Neural cell (in vitro differentiated cells): ENCODE measurements around the gene PDS5A. TPM values are rescaled to one million over a fixed set of nuclear protein-coding genes. Genes with fewer than 3 reads are reported as not detected.

Experiments
- H2AFZ ChIP-seq: fragments of 200-600, 300-800 bp; sonication (generic), shearing (Covaris generic); 2 replicates; pipeline ENCODE4 v1.6.0; 2014; ENCODE audit warnings: low read depth, mild to moderate bottlenecking, antibody characterized with exemption, low read length, moderate library complexity
- H3F3A ChIP-seq: fragments of 200-600 bp; shearing (Covaris generic); 2 replicates; pipeline ENCODE4 v1.6.1; 2016; ENCODE audit warnings: mild to moderate bottlenecking, moderate library complexity, mixed read lengths, antibody characterized with exemption, low read length; ENCODE audit not compliant: insufficient read depth, poor library complexity, severe bottlenecking
- H3K27ac ChIP-seq: fragments of 200-600, 300-800 bp; sonication (generic), shearing (Covaris generic); 2 replicates; pipeline ENCODE4 v1.5.1; 2014; ENCODE audit warnings: mild to moderate bottlenecking, low read length, moderate library complexity
- H3K27me3 ChIP-seq: fragments of 300-800, 200-600 bp; sonication (generic), shearing (Covaris generic); 2 replicates; pipeline ENCODE4 v1.6.0; 2014; ENCODE audit warnings: mild to moderate bottlenecking, low read depth, low read length, moderate library complexity; ENCODE audit not compliant: insufficient read depth
- H3K36me3 ChIP-seq: fragments of 300-800, 200-600 bp; sonication (generic), shearing (Covaris generic); 2 replicates; pipeline ENCODE4 v1.5.1; 2014; ENCODE audit warnings: mild to moderate bottlenecking, antibody characterized with exemption, low read length, moderate library complexity; ENCODE audit not compliant: insufficient read depth
- H3K4me2 ChIP-seq: fragments of 300-800, 200-600 bp; sonication (generic), shearing (Covaris generic); 2 replicates; pipeline ENCODE4 v1.6.0; 2014; ENCODE audit warnings: mild to moderate bottlenecking, low read length
- H3K4me3 ChIP-seq: fragments of 300-800, 200-600 bp; sonication (generic), shearing (Covaris generic); 2 replicates; pipeline ENCODE4 v1.5.1; 2014; ENCODE audit warnings: mild to moderate bottlenecking, low read length, moderate library complexity
- H3K79me2 ChIP-seq: fragments of 200-600 bp; shearing (Covaris generic); replicated peaks from 2 replicates; pipeline ENCODE4 v1.6.0; 2014; ENCODE audit warnings: mild to moderate bottlenecking, low read length, moderate library complexity; ENCODE audit not compliant: insufficient read depth
- H3K9ac ChIP-seq: fragments of 300-800, 200-600 bp; sonication (generic), shearing (Covaris generic); 2 replicates; pipeline ENCODE4 v1.6.1; 2016; ENCODE audit warnings: mild to moderate bottlenecking, low read length, mixed read lengths
- H3K9me2 ChIP-seq: fragments of 200-600 bp; shearing (Covaris generic); 2 replicates; pipeline ENCODE4 v1.6.1; 2016; ENCODE audit warnings: mild to moderate bottlenecking, low read length, mixed read lengths; ENCODE audit not compliant: insufficient read depth
- H3K9me3 ChIP-seq: fragments of 200-600, 300-800 bp; sonication (generic), shearing (Covaris generic); 2 replicates; pipeline ENCODE4 v1.6.1; 2016; ENCODE audit warnings: mild to moderate bottlenecking, mixed run types, low read length, moderate library complexity, mixed read lengths
- H4K20me1 ChIP-seq: fragments of 200-600 bp; shearing (Covaris generic); 2 replicates; pipeline ENCODE4 v1.6.1; 2016; ENCODE audit warnings: mild to moderate bottlenecking, mixed run types; ENCODE audit not compliant: insufficient read depth
- EP300 ChIP-seq: fragments of 450-650 bp; conservative IDR thresholded peaks from 2 replicates; pipeline ENCODE4 v1.6.1; 2014; ENCODE audit warnings: antibody characterized with exemption, mild to moderate bottlenecking, moderate library complexity; ENCODE audit not compliant: poor library complexity, severe bottlenecking
- EZH2 ChIP-seq: fragments of 200-600, 300-800 bp; shearing (Covaris generic), sonication (generic); IDR thresholded peaks from 2 replicates; pipeline ENCODE4 v1.6.1; 2014; ENCODE audit warnings: antibody characterized with exemption, low read length, borderline replicate concordance, mild to moderate bottlenecking; ENCODE audit not compliant: insufficient read depth, poor library complexity, severe bottlenecking
- MXI1 ChIP-seq: fragments of 450-650 bp; conservative IDR thresholded peaks from 2 replicates; pipeline ENCODE4 v1.6.1; 2014; ENCODE audit warnings: antibody characterized with exemption, mild to moderate bottlenecking; ENCODE audit not compliant: poor library complexity, severe bottlenecking
- POLR2AphosphoS5 ChIP-seq: IDR thresholded peaks from 2 replicates; pipeline ENCODE4 v1.6.1; 2012
- RAD21 ChIP-seq: fragments of 450-650 bp; conservative IDR thresholded peaks from 2 replicates; pipeline ENCODE4 v1.6.1; 2014; ENCODE audit warnings: antibody characterized with exemption, mild to moderate bottlenecking, moderate library complexity
- SMC3 ChIP-seq: fragments of 450-650 bp; conservative IDR thresholded peaks from 2 replicates; pipeline ENCODE4 v1.6.1; 2014; ENCODE audit warnings: antibody characterized with exemption, mild to moderate bottlenecking, moderate library complexity; ENCODE audit not compliant: poor library complexity
- TAF1 ChIP-seq: IDR thresholded peaks from 2 replicates; pipeline ENCODE4 v1.6.1; 2012; ENCODE audit warnings: low read depth
- polyA plus RNA-seq: library from polyadenylated mRNA; depleted of rRNA; stranded (reverse); fragments of >200 nt; gene quantifications from 2 replicates; pipeline ENCODE4 v1.2.3, GENCODE V29; 2014
- TF ChIP-seq, protein P1 (sequence below): IDR thresholded peaks from 2 replicates; pipeline ENCODE4 v1.6.1; 2012; ENCODE audit warnings: borderline replicate concordance
- TF ChIP-seq, protein P2 (sequence below): fragments of 450-650 bp; IDR thresholded peaks from 2 replicates; pipeline ENCODE4 v1.5.1; 2014; ENCODE audit warnings: antibody characterized with exemption, mild to moderate bottlenecking, moderate library complexity; ENCODE audit not compliant: poor library complexity, severe bottlenecking

PDS5A gene
- polyA plus RNA-seq, 1 donor from 2014 or later = 46.3 TPM

DNA sequence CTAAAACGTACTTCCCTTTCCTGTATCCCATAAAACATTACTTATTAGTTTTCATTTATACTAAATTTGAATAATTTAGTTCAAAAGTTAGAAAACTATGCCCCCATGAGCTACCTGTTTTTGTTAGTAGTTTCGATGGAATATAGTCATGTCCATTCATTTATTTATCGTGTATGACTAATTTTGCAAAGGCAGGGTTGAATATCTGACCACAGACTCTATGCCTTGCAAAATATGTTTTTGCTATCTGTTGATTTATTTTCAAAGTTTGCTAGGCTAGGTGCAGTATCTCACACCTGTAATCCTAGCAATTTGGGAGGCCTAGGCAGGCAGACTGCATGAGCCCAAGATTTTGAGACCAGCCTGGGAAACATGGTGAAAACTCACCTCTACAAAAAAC lies 78.4 kb downstream of the PDS5A start:
- Histone ChIP-seq H4K20me1 (no peaks in the 10 kb centered on the region), H3K9me2 (no peaks in the 10 kb centered on the region), H3F3A (no peaks in the 10 kb centered on the region), H3K9ac (no peak overlapping the region), H3K36me3 (peaks cover 5% of the 10 kb centered on the region), H3K27ac (no peak overlapping the region), H3K9me3 (no peaks in the 10 kb centered on the region), H3K4me3 (no peak overlapping the region), H2AFZ (no peak overlapping the region), H3K27me3 (no peaks in the 10 kb centered on the region), H3K4me2 (no peak overlapping the region), H3K79me2 (no peaks in the 10 kb centered on the region)
- TF ChIP-seq MXI1 = no peak
- TF ChIP-seq, protein P1, sequence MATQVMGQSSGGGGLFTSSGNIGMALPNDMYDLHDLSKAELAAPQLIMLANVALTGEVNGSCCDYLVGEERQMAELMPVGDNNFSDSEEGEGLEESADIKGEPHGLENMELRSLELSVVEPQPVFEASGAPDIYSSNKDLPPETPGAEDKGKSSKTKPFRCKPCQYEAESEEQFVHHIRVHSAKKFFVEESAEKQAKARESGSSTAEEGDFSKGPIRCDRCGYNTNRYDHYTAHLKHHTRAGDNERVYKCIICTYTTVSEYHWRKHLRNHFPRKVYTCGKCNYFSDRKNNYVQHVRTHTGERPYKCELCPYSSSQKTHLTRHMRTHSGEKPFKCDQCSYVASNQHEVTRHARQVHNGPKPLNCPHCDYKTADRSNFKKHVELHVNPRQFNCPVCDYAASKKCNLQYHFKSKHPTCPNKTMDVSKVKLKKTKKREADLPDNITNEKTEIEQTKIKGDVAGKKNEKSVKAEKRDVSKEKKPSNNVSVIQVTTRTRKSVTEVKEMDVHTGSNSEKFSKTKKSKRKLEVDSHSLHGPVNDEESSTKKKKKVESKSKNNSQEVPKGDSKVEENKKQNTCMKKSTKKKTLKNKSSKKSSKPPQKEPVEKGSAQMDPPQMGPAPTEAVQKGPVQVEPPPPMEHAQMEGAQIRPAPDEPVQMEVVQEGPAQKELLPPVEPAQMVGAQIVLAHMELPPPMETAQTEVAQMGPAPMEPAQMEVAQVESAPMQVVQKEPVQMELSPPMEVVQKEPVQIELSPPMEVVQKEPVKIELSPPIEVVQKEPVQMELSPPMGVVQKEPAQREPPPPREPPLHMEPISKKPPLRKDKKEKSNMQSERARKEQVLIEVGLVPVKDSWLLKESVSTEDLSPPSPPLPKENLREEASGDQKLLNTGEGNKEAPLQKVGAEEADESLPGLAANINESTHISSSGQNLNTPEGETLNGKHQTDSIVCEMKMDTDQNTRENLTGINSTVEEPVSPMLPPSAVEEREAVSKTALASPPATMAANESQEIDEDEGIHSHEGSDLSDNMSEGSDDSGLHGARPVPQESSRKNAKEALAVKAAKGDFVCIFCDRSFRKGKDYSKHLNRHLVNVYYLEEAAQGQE = no peak
- TF ChIP-seq EP300 = no peak
- TF ChIP-seq POLR2AphosphoS5 = no peak

DNA sequence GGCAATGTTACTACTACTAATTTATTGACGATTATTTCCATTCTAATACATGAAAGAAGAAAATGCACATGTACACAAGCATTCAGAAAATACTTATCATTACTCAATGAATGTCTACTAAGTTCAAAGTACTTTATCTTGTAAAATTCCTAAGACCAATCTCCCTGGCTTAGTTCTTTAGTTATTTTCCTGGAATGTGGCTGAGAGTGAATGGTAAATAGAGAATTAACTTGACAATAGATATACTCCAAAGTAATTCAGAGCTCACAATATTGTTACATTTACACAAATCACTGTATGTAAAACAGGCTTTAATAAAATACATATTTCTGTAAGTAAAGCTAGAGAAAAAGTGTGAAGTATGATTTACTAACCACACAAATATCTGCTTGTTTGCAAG lies 79.7 kb downstream of the PDS5A start:
- no peak overlapping the region for H3K27ac ChIP-seq

More for the DNA sequence above, 79.7 kb downstream of the PDS5A start:
- no peaks in the 10 kb centered on the region for H3K9me2 ChIP-seq
- H3K4me3 ChIP-seq = no peak overlapping the region
- no peaks in the 10 kb centered on the region for H4K20me1 ChIP-seq
- TF ChIP-seq EP300 (no peak), SMC3 (no peak), TAF1 (no peak), EZH2 (no peak), RAD21 (no peak), POLR2AphosphoS5 (no peak), MXI1 (no peak)
- TF ChIP-seq, protein P1 = no peak
- TF ChIP-seq, protein P2, sequence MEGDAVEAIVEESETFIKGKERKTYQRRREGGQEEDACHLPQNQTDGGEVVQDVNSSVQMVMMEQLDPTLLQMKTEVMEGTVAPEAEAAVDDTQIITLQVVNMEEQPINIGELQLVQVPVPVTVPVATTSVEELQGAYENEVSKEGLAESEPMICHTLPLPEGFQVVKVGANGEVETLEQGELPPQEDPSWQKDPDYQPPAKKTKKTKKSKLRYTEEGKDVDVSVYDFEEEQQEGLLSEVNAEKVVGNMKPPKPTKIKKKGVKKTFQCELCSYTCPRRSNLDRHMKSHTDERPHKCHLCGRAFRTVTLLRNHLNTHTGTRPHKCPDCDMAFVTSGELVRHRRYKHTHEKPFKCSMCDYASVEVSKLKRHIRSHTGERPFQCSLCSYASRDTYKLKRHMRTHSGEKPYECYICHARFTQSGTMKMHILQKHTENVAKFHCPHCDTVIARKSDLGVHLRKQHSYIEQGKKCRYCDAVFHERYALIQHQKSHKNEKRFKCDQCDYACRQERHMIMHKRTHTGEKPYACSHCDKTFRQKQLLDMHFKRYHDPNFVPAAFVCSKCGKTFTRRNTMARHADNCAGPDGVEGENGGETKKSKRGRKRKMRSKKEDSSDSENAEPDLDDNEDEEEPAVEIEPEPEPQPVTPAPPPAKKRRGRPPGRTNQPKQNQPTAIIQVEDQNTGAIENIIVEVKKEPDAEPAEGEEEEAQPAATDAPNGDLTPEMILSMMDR = no peak
- no peaks in the 10 kb centered on the region for H3F3A ChIP-seq
- no peak overlapping the region for H3K9ac ChIP-seq
- no peaks in the 10 kb centered on the region for H3K27me3 ChIP-seq
- H2AFZ ChIP-seq = no peak overlapping the region
- H3K9me3 ChIP-seq = no peaks in the 10 kb centered on the region
- no peak overlapping the region for H3K4me2 ChIP-seq
- H3K79me2 ChIP-seq = no peaks in the 10 kb centered on the region
- peaks cover 5% of the 10 kb centered on the region for H3K36me3 ChIP-seq
